GM12891 (cell line): Measurements from ENCODE around the gene IFT25.

ENCODE experiments used
- DNase-seq: peaks from one replicate; pipeline ENCODE4 v3.0.0; 2011; ENCODE audit warnings: low spot score; ENCODE audit not compliant: insufficient read length
- FAIRE-seq: peaks from 2 replicates; lab custom pipeline; 2011; peaks lifted over from hg19 to GRCh38; lab: Jason Lieb, UNC
- PAX5 ChIP-seq: IDR thresholded peaks from 2 replicates; pipeline ENCODE4 v1.6.1; 2011; ENCODE audit warnings: low read length, moderate library complexity, mild to moderate bottlenecking; ENCODE audit not compliant: insufficient read depth, severe bottlenecking
- POLR2A ChIP-seq: IDR thresholded peaks from 2 replicates; pipeline ENCODE4 v1.6.1; 2011; ENCODE audit warnings: low read depth, low read length, control low read depth
- POLR2AphosphoS5 ChIP-seq: IDR thresholded peaks from 2 replicates; pipeline ENCODE4 v1.6.1; 2011; ENCODE audit warnings: low read depth, low read length, control low read depth
- POU2F2 ChIP-seq: IDR thresholded peaks from 2 replicates; pipeline ENCODE4 v1.6.1; 2011; ENCODE audit warnings: low read depth, mild to moderate bottlenecking, control low read depth, low read length, moderate library complexity
- SPI1 ChIP-seq: IDR thresholded peaks from 2 replicates; pipeline ENCODE4 v1.6.1; 2011; ENCODE audit warnings: low read depth, low read length, control low read depth
- TAF1 ChIP-seq: IDR thresholded peaks from 2 replicates; pipeline ENCODE4 v1.6.1; 2011; ENCODE audit warnings: low read depth, low read length, control low read depth

Gene IFT25

GRCh38 chr1:53906121-53906520 is 39.4 kb downstream of the IFT25 start:
- FAIRE-seq (no peak), DNase-seq (no peak)
- no peak for TF ChIP-seq POLR2AphosphoS5
- TF ChIP-seq POLR2A = no peak
- TF ChIP-seq PAX5 = no peak

DNA sequence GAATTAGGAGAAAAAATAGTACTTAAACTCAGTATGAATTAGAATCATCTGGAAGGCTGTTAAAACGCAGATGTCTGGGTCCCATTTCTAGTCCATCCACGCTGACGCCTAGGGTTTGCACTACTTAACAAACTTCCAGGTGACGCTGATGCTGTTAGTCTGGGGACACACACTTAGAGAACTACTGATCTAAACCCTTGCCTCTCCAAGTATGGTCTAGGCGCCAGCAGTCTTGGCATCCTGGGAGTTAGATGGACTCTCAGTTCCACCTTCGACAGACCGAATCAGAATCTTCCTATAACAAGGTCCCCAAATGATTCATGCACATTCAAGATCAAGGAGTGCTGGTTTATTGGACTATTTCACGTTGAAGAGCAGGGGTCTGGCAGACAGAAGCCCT is 40.0 kb downstream of the IFT25 start:
- no peak for TF ChIP-seq PAX5
- no peak for TF ChIP-seq TAF1
- no peak for TF ChIP-seq POLR2AphosphoS5
- no peak for TF ChIP-seq POU2F2
- TF ChIP-seq POLR2A = no peak
- no peak for TF ChIP-seq SPI1
- FAIRE-seq = no peak
- no peak for DNase-seq

DNA sequence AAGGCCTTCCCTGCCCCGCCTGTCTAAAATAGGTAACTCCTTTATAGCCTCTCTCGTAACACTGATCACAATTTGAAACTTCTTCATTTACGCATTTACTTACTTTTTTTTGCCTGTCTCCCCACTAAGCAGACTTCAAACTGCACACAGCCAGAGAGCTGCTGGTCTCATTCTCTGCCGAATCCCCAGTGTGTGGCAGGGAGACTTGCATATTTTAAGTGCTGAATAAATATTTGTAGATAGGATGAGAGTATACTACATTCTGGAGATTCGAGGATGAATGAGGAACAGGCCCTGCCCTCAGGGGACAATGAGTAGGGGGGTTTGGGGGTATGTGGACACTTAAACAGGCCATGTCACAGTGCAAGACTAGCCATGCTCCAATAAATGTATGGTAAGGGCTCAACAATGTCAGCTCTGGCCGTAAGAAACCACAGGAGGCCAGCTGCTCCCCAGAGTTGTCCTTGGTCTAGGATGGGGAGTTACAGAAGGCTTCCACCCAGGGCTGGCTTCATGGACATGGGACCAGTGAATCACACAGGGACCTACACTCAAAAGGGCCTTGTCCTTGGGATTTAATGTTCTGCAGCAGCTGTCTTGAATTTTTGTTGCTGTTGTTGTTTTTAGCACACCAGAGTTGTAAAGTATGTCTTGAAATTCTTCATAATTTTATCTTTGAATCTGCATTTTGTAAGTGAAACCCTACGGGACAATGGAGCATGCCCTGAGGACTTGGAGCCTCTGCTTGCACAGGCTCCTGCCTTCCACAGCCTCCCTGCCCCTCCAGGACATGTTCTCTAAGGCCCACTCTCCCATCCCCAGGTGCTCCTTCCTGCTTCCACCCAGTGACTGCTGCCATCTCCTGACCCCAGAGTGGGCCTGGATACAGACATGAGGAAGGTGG is 43.0 kb downstream of the IFT25 start:
- no peak for FAIRE-seq
- TF ChIP-seq POLR2AphosphoS5 (no peak), TAF1 (no peak), POLR2A (no peak), SPI1 (no peak), POU2F2 (no peak), PAX5 (no peak)
- DNase-seq = no peak

GRCh38 chr1:53899708-53900107 is 45.8 kb downstream of the IFT25 start:
- FAIRE-seq = no peak
- TF ChIP-seq POLR2AphosphoS5 (no peak), POU2F2 (no peak), POLR2A (no peak), SPI1 (no peak), TAF1 (no peak), PAX5 (no peak)
- DNase-seq = no peak

DNA sequence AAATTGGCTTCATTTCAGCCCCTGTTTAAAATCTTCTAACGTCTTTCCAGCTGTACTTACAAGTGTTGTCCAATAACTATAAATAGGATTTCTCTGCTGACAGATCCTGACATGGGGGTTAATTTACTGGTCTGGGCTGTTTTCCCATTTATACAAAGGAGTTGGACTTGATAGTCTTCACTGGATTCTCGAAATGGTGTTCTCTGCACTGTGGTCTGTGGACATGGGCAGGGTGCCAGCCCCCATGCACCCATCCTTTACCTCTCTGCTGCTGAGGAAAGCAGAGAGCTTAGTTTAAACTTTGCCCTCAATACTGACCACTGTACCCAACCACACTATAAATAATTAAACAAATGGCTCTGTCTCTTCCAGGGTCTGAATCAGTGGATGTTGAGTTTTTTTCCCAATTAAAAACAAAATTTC is 46.3 kb downstream of the IFT25 start:
- no peak for FAIRE-seq
- TF ChIP-seq TAF1 (no peak), SPI1 (no peak), POLR2A (no peak), POLR2AphosphoS5 (no peak), POU2F2 (no peak), PAX5 (no peak)
- DNase-seq = no peak

DNA sequence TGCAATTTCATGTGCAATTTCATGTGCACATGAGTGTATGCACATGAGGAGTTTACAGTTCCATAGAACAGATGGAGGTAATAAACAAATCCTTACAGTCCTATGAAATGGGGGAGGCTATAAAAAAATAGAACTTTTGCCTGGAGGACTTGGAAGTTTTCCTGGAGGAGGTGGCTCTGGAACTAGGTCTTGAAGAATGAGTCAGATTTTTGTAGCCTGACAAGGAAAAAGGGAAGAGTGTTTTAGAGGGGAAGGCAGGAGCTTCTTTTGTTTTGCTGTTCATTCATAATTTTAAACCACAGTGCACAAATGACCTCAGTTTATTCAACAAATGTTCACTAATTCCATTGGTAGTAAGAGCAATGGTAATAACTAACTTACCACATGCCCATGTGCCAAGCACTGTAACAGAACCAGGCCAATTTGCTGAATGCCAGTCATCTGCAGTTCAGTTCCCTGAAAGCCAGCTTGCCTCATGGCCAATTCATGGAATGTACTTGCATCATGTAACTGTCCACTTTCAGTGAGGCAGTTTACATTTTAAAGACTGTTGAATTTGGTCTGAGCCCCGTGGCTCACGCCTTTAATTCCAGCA is 48.8 kb downstream of the IFT25 start:
- no peak for FAIRE-seq
- no peak for TF ChIP-seq POLR2A
- TF ChIP-seq SPI1 = no peak
- no peak for TF ChIP-seq PAX5
- TF ChIP-seq POU2F2 = no peak
- no peak for TF ChIP-seq POLR2AphosphoS5
- no peak for TF ChIP-seq TAF1
- no peak for DNase-seq

DNA sequence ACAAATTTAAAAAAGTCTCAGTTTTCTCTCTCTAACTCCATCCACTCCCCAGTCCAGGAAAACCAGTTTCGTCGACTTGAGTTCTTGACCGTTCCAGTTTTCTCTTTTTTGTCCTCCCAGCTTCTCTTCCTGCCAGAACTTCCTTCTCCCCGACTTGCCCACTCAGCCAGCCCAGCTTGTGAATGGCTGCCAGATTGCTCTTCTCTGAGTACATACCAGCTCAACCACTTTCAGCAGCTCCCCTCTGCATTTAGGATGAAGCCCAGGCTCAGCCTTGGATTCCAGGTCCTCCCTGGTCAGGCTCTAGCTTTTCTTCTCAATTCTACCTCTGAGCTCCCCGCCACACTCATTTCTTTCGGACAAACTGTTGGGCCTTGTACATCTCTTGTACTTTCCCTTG is 50.1 kb downstream of the IFT25 start:
- no peak for FAIRE-seq
- TF ChIP-seq PAX5 = no peak
- no peak for TF ChIP-seq TAF1
- TF ChIP-seq POLR2A = no peak
- no peak for TF ChIP-seq SPI1
- no peak for TF ChIP-seq POU2F2
- no peak for TF ChIP-seq POLR2AphosphoS5
- no peak for DNase-seq

- no peak for FAIRE-seq
- TF ChIP-seq PAX5 (no peak), POU2F2 (no peak), TAF1 (no peak), POLR2A (no peak), POLR2AphosphoS5 (no peak), SPI1 (no peak)
- DNase-seq = no peak
Observed at GRCh38 chr1:53894644-53895043, 50.9 kb downstream of the IFT25 start.

DNA sequence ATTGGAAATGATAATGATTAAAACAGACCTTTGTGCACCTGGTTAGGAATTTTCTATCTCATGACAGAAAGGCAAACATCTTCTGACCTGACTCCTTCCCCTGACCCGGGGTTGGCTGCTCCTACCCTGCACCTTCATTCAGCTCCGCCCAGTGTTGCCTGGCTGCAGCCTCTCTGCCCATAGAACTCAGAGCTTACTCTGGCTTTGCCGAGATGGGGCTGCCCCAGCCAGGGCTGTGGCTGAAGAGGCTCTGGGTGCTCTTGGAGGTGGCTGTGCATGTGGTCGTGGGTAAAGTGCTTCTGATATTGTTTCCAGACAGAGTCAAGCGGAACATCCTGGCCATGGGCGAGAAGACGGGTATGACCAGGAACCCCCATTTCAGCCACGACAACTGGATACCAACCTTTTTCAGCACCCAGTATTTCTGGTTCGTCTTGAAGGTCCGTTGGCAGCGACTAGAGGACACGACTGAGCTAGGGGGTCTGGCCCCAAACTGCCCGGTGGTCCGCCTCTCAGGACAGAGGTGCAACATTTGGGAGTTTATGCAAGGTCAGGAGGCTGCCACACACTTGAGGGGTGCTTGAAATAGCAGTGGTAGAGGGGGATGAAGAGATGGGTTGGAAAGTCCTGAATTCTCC is 51.4 kb downstream of the IFT25 start, which contains the start of gene DIO1:
Gene DIO1 (plus strand): TSS at position 189 of the 638 bp plus-strand sequence. CDS start 24 bp downstream, at position 213.
- DNase-seq = no peak
- TF ChIP-seq TAF1 (no peak), SPI1 (no peak), PAX5 (no peak), POLR2A (no peak), POLR2AphosphoS5 (no peak)
- FAIRE-seq = no peak
